ENCODE results near the gene EPS15.

- TF ChIP-seq CTCF (IDR thresholded peaks at IDR 0.05 in 8 of 11, conservative IDR thresholded peaks at IDR 0.05 in 3 of 11) (no peak), POLR2A (IDR thresholded peaks at IDR 0.05) (no peak), POLR2AphosphoS5 (IDR thresholded peaks at IDR 0.05) (no peak)
Observed at GRCh38 chr1:51305371-51305823, 213.7 kb downstream of the EPS15 start.

Data from spleen (tissue), 7 donors.